Cerebellar cortex (tissue), 1 donor: ENCODE results near the gene SH3BGR.

ENCODE experiments used
- DNase-seq: peaks from one replicate; pipeline ENCODE4 v3.0.0-alpha.2; 2015; ENCODE audit warnings: low spot score

SH3BGR gene

DNA sequence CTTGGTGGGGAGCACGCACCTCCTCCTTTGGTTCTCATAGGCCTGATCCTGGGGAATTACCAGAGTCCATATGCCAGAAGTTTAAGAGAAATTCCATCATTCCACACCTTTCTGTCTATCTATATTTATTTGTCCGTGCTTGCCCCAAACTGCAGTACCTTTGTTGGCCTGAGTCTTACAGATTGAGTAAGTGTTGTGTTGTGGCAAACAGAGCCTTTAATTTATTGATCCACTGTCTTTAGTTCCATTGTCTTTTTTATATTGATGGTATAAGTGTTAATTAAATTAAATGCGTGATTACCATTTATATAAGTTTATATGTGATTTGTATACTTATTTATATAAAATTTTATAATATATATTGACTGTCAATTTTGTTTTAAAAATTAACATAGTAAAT, 4.9 kb downstream of the SH3BGR start:
- no peak for DNase-seq

- no peak for DNase-seq
Measured at GRCh38 chr21:39461419-39461818, 9.6 kb downstream of the SH3BGR start.

DNA sequence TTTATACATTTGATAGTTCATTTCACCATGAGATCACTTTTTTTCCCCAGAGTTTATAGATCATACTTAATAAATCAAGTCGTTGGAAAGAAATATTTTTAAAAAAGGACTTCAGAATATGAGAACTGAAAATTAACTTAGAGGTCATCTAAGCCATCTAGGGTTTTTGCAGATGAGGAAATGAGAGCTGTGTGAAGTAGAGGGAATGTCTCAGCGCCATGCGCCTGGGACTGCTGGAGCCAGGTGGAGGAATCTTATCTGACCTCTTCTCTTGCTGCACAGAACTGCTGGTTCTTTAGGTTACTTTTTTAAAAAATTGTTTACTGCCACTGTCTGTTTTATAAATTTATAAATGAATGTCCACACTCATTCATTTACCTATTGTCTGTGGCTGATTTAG, 11.5 kb downstream of the SH3BGR start:
- DNase-seq: no peak

DNA sequence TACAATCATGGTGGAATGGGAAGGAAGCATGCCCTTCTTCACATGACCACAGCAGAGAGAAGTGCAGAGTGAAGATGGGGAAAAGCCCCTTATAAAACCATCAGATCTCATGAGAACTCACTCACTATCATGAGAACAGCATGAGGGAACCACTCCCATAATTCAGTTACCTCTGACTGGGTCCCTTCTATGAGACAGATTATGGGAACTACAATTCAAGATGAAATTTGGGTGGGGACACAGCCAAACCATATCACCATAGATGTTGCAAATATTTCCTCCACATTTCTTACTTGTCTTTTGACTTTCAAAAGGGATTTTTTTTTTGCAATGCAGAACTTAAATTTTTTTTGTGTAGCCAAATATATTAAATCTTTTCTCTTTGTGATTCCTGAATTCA, 14.8 kb downstream of the SH3BGR start:
- no peak for DNase-seq

- no peak for DNase-seq
Measured at GRCh38 chr21:39467746-39468145, 16.0 kb downstream of the SH3BGR start.

DNA sequence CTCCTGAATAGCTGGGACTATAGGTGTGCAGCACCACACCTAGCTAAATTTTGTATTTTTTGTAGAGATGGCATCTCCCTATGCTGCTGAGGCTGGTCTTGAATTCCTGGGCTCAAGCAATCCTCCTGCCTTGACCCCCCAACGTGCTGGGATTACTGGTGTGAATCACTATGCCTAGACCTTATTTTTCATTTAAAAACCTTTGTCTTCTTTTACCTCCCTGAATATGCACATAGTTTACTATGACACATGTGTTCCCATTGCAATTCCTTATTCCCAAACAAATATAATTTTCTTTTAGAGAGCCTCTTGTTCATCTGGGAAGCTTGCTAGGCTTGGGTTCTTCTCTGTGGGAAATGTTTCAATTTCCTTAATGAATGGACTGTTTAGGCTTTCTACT, 16.8 kb downstream of the SH3BGR start:
- DNase-seq: no peak

- no peak for DNase-seq
Measured at GRCh38 chr21:39471598-39471997, 19.8 kb downstream of the SH3BGR start.

DNA sequence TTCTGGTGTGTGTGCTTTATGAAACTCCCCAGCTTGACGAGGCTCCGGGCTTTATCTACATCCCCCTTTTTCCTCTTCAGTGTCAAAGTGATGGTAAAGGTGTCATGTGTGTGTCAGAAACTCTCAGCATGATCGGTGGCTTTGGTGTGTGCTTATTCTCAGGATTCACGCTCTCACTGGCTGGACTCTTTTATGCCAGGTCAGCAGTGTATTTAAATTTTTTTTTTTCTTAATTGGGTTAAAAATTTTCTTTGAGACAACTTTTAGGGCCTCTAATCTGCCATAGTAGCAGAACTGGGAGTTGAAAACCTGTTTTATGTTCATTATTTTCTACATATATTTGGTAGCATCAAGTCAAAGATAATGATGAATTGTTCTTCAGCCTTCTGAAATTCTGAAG, 21.0 kb downstream of the SH3BGR start:
- DNase-seq: no peak

DNA sequence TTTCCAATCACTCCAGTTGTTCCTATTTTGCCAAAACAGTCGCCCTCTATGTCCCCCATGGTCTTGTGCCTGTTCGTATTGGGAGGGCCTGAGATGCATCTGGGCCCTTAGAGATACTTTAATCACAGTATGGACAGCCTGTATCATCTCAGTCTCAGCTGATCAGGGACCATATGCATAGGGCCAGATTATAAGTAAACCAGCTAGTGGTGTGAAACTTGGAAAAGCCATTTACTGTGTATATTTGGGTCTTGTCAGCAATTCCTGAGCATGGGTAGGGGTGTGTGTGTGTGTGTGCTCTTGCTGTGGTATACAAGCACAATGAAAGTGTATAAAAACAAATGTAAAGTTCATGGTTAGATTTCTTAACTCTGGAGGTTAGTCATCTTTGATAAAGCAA, 22.8 kb downstream of the SH3BGR start:
- DNase-seq: no peak

DNA sequence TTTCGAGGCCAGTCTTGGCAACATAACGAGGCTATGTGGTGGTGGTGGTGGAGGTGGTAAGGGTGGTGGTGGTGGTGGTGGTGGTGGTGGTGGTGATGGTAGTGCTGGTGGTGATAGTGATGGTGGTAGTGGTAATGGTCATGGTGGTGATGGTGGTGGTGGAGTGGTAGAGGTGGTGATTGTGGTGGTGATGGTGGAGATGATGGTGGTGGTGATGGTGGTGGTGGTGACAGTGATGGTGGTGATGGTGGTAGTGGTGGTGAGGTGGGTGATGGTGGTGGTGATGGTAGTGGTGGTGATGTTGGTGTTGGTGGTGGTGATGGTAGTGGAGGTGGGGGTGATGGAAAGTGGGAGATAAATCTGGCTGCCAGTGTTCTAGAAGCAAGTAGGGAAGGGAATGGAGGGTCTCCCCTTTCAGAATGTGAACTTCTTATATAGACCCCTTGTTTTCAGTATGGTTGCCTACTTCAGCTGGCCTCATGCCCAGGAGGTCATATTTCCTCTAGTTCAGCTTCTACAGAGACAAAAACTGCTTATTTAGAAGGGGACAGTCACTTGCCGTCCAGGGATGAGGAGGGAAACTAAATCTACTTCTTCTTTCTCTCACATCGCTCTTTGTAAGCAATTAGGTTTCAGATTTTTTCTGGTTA, 27.5 kb downstream of the SH3BGR start:
- no peak for DNase-seq

DNA sequence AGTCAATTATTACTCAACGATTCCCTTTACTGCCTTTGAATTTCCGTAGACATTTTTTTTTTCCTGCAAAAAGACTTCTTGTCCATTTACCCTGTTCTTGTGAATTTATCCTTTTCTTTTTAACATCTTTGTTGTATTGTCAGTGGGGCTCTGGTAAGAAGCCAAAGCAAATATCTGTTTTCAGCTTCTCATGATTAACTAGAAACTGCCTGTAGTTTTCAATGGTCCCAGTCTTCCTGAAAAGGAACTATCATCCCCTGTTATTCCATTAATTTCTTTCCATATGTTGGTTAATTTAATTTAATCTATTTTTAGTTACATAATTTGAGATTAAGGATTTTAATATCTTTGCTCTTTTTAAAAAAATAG, 28.0 kb downstream of the SH3BGR start:
- DNase-seq: no peak

GRCh38 chr21:39480271-39480670, 28.5 kb downstream of the SH3BGR start:
- DNase-seq: no peak

DNA sequence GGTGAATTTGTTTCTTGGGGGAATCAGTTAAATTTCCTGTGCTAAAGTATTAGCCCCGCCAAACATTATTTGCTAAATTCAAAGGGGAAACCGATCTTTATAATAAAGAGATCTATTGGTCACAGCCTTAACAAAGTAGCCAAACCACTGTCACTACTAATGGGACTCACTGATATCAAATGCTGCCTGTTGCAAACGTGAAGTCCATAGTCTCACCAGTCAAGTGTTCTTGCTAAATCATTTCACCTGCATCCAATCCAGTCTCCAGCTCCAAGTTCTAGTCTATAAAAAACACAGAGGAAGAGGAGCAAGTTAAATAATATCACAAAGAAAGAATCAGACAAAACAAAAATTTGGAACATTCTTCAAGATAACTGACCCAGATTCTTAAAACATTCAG, 30.1 kb downstream of the SH3BGR start:
- no peak for DNase-seq

DNA sequence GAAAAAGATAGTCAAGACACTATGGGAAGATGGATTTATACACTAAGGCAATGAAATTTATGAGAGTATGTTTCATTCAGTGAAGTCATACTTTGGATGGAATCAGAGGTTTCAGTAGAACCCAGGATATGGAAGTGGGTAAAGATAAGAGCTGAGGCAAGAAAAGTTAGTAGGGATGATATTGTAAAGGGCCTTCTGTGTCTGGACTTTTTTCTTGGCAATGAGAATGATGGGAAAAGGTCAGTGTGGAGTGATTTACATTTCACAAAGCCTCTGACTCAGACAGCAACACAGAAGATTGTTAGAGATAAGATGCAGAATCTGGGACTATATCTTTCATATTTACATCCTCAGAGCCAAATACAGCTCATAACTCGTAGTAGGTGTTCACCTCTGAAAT, 32.1 kb downstream of the SH3BGR start:
- no peak for DNase-seq

- no peak for DNase-seq
Measured at GRCh38 chr21:39484711-39485276, 33.0 kb downstream of the SH3BGR start.

DNA sequence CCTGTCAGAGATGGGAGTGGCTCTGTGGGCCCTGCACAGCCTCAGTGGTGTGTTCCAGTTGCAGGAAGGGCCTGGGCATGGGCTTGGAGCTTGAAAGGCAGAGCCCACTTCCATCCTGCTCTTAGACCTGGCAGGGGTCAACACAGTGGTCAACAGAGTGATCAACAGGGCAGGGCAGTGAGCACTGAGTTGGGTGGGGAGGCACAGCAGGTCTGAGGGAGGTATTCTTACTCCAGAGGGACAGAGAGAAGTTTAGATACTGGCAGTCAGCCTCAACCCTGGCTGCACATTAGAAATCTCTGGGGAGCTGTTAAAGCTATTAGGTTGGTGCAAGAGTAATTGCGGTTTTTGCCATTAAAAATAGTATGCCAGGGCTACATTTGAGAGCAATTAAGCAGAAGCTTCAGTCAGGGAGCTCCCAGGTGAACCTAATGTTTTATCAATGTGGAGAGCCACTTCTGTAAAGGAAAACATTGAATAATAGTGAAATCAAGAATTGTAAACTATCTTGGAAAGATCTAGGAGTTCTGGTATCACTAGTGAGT, 37.7 kb downstream of the SH3BGR start:
- no peak for DNase-seq

DNA sequence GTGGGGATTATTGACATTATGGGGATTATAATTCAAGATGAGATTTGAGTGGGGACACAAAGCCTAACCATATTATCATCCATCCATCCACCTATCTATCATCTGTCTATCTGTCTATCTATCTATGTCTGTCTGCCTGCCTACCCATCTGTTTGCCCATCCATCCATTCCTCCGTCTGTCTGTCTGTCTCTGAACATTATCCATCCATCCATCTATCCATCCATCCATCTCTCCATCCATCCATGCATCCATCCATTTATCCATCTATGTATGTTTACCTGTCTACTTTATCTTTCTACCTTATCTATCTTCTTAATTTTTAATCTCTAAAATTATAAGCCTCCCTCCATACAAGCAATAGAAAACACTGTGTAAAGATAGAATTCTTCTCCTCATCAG, 47.4 kb downstream of the SH3BGR start:
- no peak for DNase-seq

DNA sequence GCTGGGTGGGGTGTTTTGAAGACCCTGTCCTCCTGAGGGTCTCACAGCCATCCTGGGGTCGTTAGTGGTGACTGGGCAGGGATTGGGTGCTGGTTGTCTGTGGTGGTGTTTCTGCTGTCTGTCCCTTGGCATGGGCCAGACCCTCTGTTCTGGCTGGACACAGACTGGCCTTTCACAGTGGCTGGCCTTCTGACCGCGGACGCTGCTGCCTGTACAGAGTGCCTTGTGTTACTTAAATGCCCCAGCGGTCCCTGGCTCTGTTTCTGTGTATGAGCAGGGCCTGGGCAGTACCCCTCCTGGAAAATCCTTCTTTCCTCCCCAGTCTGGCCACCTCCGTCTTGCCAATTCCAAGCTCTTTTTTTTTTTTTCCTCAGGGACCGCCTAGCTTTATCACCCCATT, 50.9 kb downstream of the SH3BGR start:
- DNase-seq: peak; percentile 9

- no peak for DNase-seq
Measured at GRCh38 chr21:39503123-39503762, 51.5 kb downstream of the SH3BGR start.

GRCh38 chr21:39504230-39504629, 52.5 kb downstream of the SH3BGR start:
- DNase-seq: no peak

DNA sequence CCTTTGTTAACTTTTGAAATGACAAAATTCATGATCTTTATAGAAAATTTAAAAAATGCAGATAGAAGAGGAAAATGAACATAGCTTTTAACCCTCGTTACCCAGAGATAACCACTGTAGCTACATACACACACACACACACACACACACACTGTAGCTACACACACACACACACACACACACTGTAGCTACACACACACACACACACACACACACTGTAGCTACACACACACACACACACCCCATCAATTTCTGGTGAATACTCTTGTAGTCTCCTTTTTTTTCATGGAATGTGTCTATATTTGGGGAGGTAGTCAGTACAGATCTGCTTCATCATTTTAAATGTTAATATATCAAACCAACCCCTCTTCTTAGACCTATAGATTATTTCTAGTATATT, 58.5 kb downstream of the SH3BGR start:
- no peak for DNase-seq

DNA sequence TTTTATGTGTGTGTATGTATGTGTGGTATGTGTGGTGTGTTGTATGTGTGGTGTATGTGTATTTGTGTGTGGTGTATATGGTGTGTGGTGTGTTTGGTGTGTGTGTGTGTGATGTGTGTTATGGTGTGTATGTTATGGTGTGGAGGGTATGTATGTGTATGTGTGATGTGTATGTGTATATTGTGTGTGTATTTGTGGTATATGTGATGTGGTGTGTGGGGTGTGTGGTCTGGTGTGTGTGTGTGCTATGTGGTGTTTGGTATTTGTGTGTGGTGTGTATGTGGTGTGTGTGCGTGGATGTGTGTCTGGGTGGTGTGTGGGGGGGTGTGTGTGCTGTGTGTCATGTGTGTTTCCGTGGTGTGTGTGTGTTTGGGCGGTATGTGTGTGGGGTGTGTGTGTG, 59.3 kb downstream of the SH3BGR start:
- DNase-seq: no peak

DNA sequence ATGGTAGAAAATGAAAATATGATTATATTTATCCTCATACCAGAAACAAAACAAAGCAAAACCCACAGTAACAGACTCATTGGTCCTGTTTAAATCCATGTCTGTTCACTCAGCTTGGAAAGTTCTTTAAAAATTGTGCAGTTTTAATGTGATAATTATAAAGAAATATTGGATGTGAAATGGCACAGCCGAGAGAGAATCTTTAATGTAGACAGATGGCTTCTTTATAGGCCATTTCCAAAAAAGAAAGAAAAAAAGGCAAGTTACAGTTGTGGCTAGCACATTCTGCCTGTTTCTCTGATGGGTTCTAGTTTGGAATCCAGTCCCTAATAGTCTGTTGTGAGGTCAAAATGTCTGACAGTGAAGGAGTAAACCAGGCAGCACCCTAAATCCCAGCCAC, 62.0 kb downstream of the SH3BGR start:
- DNase-seq: no peak
